ENCODE measurements around the gene HIPK2.

The HIPK2 gene

DNA sequence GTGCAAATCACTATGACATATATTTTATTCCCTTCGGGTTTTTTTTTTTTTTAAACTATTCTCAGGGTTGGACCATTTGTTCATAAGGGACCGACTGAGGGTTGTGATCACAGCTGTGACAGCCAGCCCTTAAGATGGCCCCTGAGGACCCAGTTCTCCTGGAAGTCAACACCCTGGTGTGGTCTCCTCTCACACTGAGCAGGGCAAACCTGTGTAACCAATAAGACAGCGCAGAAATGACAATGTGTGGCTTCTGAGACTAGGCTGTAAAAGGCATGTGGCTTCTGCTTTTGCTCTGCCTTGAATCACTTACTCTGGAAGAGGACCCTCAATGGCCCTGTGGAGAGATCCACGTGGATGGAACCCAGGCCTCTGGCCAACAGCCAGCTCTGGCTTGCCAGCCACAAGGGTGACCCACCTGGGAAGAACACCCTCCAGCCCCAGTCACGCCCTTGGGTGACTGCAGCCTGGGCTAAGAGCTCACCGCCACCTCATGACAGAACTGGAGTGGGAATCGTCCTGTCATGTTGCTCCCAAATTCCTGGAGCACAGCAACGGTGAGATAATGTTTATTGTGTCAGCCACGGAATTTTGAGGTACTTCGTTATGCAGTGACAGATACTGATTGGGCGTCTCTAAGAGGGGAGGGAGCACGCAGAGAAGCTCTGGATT, 127.2 kb downstream of the HIPK2 start:
- no peak for DNase-seq (ENCODE audit: low read depth in 2 of 2)

DNA sequence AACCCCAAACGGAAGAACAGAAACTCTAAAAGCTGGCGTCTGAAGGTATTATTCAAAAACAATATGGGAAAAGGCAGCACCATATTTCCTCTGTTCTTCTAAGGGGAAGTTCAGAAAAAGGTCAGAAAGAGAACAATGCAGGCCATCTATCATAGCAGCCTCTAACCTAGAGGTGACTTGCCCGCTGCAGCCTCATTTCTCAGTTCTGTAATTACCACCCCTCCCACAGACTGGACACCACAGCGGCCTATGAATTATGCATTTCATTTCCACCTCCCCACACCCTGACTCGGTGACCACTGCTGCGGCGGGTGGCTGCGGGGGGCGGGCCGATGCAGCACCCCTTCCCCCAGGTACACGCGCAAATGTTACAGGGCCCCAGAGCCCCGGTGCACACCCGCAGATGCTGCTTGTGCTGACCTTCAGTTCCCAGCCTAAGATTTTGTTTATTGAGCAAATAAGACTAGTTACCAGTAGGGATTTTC, 128.8 kb downstream of the HIPK2 start:
- DNase-seq (ENCODE audit: low read depth in 2 of 2), result no peak

DNA sequence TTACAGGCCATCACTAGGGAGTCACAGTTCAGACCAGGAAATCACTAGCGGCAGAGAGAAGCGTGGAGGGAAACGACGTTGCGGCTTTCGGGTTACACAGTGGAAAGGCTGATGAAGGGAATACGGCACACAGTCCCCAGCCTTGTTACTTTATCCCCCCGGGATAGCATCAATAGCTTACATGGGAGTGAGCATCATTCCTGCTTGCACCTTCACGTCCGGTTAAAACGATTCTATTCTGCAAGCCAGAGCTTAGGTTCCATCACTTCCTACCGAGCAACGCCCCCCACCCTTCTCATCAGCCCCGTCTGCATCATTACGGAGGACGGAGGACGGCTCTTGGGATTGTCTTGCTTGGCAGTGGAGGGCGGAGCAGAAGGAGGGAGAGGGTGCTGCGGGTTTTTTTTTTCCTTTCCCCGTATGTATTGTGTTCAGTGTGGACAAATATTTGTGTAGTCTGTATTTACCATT, 129.4 kb downstream of the HIPK2 start:
- DNase-seq (ENCODE audit: low read depth in 2 of 2), result no peak

DNA sequence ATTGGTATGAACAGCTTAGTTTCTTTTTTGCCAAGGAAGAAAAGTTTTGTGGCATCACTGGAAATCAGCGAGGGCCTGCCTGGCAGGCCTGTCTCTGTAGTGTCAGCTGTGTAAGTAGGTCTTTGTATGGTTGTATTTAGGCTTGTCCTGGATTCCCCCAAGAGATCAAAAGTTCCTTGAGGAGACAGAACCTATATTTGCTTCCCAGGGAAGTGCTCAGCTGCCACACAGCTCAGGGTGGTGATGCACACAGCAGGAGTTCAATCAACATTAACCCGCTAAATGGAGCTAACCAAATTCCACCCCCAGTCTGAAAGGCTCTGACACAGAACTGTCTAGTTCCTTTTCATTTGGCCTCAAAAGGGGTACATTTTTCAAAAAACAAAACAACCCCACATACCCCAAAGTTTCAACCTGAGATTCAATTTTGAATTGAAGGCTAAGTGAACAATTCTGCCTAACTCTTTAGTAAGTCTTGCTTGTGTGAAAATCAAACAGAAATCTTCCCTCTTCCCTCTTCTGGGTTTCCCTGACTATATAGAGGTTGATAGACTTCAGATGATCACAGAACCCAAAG, 129.9 kb downstream of the HIPK2 start:
- DNase-seq (ENCODE audit: low read depth in 2 of 2), result no peak

DNA sequence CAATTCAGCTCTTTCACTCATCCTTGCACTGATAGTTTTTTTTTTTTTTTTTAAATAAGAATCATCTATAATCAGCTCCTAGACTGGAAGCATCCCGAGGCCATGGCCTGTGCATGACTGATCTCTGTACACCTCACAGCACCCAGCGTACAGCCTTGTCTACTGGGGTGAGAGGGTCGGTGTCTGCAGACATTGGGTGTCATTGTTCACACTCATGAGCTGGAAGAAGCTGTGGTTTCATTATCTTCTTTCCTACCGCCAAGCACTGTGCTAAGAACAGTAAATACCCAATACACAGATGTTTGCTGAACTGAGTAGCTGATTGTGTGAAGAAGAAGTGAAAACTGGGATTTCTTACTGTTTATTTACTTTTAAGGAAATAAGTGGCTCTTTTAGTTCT, 130.7 kb downstream of the HIPK2 start:
- no peak for DNase-seq (ENCODE audit: low read depth in 2 of 2)

DNA sequence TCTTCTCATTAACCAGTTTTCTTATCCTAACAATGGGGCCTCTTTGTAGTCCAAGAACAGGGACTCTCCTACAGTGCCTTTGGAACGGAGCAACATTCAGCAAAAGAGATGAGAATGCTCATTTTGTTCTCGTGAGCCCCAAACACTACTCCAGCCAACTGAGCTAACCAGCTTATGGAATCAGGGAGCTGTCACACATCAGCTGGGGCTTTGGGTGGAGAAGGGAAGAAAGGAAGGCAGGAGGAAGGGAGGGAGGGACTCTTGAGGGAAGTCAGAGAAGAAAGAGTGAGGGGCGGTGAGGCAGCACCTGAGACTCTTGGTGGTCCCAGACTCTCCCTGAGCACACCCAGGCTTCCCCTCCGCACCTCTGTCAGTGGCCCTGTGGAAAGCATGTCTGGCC, 131.2 kb downstream of the HIPK2 start:
- no peak for DNase-seq (ENCODE audit: low read depth in 2 of 2)

DNA sequence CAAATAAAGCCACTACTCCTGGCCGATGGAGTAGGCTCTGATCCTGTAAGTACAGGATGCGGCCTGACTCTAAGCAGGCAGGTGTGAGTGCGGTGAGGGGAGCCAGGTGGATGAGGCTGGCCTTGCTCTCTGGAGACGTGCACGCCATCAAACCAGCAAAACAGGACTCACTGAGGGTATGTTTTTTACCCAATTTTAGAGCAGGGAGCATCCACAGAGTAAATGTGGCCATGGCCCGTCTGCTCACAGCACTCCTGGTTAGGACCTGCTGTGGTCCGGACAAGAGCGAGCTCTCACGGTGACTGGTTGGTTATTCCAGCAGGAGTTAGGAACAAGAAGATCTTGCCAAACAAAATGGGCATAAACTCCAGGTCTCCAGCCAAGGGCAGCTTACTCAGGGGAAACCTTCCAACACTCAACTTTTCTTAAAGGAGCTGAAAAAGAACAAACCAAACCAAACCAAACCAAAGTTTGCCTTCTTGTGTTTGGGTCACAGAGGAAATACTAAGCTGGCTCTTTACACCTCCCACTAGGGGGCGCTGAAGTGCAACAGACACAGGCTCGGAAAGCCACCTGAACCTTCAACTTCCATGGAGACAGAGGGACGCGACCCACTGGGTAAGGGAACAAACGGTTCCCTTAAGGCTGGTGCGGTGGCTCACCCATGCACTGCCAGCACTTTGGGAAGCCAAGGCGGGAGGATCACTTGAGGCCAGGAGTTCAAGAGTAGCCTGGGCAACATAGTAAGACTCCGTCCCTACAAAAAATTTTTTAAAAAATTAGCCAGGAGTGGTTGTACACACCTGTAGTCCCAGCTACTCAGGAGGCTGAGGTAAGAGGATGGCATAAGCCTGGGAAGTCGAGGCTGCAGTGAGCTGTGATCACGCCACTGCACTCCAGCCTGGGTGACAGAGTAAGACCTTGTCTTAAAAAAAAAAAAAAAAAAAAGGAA, 131.9 kb downstream of the HIPK2 start:
- peak; percentile 51 to 73 for DNase-seq (ENCODE audit: low read depth in 2 of 2)

DNA sequence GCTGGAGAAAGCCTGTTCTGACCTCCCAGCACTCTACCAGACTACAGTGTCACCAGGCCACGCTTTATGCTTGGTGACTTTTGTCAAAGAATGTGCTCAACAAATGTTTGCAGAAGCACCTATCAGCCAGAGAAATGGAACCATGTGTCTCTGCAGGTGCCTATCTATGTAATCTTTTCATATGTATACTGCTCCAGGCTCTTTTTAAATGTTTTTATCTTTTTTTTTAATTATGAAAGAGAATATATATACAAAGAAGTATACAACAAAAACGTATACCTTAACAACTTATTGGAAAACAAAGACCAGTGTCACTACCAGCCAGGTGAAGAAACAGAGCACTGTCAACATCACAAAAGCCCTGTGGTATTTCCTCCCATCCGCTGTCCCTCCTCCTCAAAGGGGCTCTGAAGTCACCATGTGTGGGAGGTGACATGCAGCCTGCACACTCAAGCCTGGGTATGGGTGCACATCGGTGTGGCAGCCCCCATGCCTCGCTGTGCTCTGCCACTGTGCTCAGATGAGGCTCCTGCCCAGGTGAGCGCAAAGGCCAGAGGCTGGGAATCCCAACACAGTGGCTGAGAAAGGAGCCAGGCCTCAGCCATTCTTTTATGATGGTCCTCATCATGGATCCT, 133.7 kb downstream of the HIPK2 start:
- DNase-seq (ENCODE audit: low read depth in 2 of 2), result no peak

DNA sequence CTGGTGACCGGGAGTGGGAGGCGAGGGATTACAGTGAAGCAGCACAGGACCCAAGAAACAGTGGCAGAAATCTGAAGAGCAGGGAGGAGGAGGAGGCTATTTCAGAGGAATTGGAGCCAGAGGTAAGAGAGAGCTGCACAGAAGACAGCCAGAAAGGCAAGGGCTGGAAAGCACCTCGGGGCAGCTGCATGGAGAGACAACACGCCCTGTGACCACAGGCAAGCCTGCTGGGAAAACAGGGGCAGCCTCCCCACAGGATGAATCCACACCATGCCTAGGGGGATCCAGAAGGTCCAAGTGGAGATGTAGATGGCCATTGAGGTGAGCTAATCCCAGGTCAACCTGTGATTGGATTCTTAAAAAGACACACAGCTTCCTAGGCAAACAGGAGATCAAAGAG, 135.5 kb downstream of the HIPK2 start:
- DNase-seq (ENCODE audit: low read depth in 2 of 2), result no peak

DNA sequence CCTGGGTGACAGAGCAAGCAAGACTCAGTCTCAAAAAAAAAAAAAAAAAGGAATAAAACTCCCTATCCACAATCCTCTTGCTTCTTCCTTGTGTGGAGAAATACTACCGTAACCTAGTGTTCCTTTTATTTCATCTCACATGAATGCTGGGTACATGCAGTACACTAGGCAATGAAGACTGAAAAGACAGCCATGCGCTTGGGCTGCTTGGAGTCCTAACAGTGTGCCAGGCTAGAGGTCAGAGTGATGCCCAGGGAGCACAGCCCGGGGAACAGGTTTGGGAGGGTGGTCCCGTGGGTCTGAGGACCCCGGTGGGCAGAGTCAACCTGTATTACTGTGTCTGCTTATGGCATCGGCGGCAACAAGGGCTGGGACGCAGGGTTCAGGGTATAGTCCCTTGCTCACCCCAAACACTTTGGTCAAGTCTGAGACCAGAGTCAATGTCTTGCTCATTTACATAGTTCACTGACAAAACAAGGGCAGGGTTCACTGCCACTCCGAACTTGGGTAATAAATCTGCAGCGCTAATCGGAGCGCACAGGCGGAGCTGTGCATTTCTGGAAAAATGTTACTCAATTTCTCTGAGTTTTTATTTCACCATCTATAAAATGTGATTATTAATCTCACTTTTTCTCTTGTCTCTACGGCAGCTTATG, 136.3 kb downstream of the HIPK2 start:
- no peak for DNase-seq (ENCODE audit: low read depth in 2 of 2)

DNA sequence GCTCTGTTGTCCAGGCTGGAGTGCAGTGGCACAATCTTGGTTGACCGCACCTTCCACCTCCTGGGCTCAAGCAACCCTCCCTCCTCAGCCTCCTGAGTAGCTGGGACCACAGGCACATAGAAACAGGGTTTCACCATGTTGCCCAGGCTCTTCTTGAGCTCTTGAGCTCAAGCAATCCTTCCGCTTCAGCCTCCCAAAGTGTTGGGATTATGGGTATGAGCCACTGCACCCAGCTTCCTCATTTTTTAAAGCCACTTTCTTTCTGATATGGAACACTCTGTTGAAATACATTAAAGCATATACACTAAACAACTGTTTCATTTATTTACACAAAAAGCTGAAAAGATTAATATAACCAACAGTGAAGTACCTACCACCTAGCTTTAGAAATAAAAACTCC, 137.1 kb downstream of the HIPK2 start:
- DNase-seq (ENCODE audit: low read depth in 2 of 2), result no peak

DNA sequence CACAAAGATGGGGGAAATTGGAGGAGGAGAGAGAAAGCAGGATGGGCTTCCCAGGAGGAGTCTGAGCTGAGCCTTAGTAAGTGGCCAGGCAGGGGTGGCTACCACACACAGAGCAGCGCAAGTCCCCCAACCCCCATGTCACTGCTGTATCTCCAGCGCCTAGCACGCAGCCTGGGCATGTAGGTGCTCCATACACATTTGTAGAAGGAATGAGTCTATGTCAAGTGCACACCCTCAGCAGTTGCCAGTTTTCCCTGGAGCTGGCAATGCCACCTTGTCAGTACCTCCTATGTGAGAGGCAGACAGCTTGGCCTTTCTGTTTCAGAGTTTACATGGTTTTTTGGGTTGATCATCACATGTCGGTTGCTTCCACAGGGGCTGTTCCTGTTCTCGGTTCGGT, 138.2 kb downstream of the HIPK2 start:
- DNase-seq (ENCODE audit: low read depth in 2 of 2), result no peak

DNA sequence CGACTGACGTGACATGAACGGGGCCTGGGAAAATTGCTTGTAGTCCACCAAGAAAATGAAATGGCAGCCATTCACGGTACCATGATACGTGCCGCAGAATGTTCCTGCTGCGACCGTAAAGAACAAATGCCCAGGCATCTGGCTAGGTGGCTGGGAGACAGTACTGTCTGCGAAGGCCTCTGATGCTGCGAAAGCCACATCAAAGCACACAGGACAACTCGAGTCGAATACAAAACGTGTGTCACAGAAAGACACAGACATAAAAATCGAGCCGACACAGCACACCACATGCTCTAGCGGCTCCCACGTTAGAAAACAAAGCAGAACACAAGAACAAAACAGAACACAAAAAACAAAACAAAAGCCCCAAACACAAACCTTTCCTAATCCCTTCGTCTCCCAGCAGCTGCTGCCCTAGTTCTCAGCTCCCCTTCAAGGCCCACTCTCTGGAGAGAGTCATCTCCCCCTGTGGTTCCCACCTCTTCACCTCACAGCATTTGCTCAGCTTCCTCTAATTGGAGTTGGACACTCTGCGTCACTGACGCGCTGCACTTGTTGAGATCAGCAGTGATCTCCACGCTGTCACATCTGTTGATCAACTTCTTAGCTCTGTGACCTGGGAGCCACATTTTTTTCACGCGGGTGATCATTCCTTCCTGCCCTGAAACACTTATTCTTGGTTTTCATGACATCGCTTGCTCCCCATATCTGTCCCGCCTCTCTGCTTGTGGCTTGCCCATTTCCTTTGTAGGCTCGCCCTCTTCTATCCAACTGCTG, 142.1 kb downstream of the HIPK2 start:
- peak; percentile 31 to 33 for DNase-seq (ENCODE audit: low read depth in 2 of 2)

DNA sequence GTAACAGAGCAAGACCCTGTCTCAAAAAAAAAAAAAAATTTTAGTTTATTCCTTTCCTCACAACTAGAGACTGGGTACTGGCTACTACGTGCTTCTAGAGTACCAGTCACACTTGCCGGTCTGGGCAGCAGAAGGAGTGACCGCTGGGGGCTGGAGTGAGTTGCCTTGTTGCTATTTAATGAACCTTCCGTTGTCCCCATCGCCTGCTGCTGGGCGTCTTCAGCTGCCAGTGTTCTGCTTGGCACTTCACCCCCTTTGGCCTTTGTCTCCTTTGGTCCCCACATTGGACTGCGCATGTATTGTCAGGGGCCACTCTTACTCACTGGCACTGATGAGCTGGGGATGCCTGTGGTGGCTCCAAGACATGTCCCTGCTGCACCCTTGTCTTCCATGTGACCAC, 143.7 kb downstream of the HIPK2 start:
- no peak for DNase-seq (ENCODE audit: low read depth in 2 of 2)

DNA sequence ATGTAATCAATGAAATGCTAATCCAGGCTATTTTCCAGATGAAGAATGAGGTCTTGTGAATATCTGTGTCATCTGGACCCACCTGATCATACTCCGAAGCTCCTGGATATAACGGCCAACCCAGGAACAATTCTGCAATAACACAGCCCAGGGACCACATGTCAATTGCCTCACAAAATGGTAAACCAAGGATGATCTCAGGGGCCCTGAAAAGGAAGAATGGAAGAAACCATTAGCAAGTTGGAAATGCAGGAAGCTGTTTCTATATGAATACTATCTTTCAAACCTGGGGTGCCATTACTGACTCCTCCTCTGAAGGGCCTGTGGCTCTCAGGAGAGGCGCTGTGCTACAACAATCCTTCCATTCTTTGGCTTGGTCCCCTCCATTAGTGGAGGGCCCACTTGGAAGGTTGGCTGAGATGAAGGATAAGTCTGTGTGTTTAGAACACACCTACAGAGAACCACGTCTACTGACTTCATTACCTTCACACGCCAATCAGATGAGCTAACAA, 146.2 kb downstream of the HIPK2 start:
- DNase-seq (ENCODE audit: low read depth in 2 of 2), result no peak

DNA sequence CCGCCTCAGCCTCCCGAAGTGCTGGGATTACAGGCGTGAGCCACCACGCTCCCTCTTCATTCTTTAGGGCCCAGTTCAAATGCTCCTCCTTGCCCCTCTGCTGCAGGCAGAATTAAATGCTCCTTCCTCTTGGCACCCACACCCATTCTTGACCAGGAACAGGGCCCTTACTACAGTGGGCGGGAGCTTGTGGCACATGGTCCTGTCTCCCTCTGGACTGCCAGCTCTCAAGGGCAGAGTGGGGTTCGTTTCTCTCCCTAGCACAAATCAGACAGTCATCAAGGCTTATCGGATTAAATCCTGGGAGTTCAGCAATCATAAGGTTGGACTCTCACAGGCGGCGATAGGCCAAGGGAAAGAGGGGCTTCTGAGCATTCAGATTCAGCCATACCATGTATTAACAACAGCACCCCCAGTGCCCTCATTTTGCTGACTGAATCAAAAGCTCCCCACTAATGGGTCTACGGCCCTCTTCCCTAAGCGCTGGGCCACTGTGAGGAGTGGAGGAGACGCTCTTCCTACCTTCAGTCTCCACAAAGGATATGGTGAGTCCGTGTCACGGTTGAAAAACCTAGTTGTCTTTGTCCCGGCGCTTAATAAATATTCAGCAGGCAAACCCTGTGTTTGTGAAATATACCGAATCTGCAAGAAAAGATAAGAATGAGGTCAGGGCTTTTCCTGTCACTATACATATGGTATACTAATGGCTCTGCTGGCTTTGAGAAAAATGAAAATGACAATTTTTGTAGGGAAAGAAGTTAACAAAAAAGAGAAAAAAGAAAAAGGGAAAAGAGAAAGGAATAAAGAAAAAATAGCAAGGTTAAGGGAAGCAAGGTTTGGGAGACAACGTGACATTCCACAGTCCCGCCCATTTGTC, 146.9 kb downstream of the HIPK2 start:
- DNase-seq (ENCODE audit: low read depth in 2 of 2), result no peak

DNA sequence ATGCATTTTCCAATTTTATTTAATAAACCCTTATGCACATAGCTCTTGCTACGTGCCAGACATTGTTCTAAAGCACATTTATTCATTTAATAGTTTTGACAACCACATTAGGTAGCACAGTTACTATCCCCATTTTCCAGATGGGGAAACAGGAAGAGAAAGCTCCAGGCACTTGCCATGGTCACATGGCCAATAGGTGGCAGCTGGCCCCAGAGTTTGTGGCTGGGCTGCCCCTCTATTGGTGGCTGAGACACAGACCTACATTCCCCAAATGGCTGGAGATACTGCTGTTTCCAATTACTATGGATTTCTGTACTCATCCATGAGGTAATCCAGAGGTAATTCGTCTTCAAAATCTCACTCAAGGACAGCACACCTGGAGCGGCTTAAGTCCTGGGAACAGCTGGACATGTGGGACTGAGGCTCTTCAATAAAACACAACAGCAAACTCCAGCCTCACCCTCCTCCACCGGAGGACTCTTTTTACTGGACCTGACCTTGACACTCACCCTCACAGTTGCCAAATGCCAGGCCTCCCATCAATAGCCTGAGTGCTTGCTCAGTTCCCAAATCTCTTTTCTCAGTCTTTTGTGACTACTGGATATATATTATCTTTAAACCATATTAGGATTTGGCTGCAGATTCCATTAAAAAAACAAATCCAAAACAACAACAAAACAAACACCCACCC, 148.3 kb downstream of the HIPK2 start:
- DNase-seq (ENCODE audit: low read depth in 2 of 2), result no peak

DNA sequence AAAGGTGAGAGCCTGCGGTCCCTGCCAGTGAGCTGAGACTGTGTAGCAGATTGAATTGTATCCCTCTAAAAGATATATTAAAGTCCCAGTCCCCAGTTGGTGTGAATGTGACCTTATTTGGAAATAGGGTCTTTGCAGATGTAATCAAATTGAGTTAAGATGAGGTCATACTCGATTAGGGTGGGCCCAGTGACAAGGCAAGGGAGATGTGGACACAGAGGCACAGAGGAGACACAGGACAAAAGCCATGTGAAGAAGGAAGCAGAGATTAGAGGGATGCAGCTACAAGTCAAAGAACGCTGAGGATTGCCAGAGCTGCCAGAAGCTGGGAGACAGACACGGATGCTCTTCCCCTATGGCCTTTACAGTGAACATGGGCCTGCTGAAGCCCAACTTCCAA, 150.0 kb downstream of the HIPK2 start:
- no peak for DNase-seq (ENCODE audit: low read depth in 2 of 2)

DNA sequence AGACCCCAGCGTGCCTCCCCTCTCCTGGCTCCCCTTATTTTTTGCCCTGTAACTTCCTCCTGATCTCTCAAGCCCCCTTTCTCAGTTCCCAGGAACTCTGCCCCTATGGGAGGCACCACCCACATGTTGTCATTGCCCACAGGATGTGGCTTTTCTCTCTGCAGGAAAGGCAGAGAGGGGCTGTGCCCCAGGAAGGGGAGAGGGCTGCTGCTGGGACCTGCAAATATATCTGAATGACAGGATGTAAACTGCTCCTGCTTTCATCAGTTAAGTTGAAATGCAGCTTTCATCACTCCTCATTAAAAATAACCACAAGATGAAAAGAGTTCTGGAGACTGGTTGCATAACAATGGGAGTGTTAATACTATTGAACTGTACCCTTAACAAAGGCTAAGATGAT, 151.0 kb downstream of the HIPK2 start:
- DNase-seq (ENCODE audit: low read depth in 2 of 2), result no peak

Data from stimulated activated CD8-positive, alpha-beta memory T cell treated with anti-CD3 and anti-CD28 coated beads, Interleukin-2, amount 100 ng/mL, for 1 hour (primary cell).